SU-DHL-6 (cell line): ENCODE data around the gene CA5A.
"Not testable (repeated sequence)": the region's sequence is repeated elsewhere in the genome, so short reads cannot be mapped to it uniquely, and the experiment has no call there.

Experiments used
- CTCF ChIP-seq: fragments of 200-600 bp; sonication (generic); IDR thresholded peaks from one replicate; pipeline ENCODE4 v1.5.1; 2017; ENCODE audit warnings: antibody characterized with exemption, mild to moderate bottlenecking, low read length, moderate library complexity; ENCODE audit not compliant: insufficient read depth, poor library complexity, severe bottlenecking
- EZH2phosphoT487 ChIP-seq: fragments of 200-600 bp; sonication (generic), shearing (Covaris generic); conservative IDR thresholded peaks from 2 replicates; pipeline ENCODE4 v1.6.1; 2018; ENCODE audit warnings: mild to moderate bottlenecking, antibody characterized with exemption, low read length, moderate library complexity, mixed read lengths

- TF ChIP-seq CTCF, EZH2phosphoT487: not testable (repeated sequence)
Observed at GRCh38 chr16:87894005-87894404, 42.3 kb downstream of the CA5A start.
